Stimulated activated CD4-positive, alpha-beta T cell treated with anti-CD3 and anti-CD28 coated beads, Interleukin-4, amount 100 ng/mL, for 24 hours (primary cell): ENCODE results near the gene WNK4.

ENCODE experiments used
- DNase-seq: peaks from one replicate; pipeline ENCODE4 v3.0.0-alpha.2; 2020

The WNK4 gene

DNA sequence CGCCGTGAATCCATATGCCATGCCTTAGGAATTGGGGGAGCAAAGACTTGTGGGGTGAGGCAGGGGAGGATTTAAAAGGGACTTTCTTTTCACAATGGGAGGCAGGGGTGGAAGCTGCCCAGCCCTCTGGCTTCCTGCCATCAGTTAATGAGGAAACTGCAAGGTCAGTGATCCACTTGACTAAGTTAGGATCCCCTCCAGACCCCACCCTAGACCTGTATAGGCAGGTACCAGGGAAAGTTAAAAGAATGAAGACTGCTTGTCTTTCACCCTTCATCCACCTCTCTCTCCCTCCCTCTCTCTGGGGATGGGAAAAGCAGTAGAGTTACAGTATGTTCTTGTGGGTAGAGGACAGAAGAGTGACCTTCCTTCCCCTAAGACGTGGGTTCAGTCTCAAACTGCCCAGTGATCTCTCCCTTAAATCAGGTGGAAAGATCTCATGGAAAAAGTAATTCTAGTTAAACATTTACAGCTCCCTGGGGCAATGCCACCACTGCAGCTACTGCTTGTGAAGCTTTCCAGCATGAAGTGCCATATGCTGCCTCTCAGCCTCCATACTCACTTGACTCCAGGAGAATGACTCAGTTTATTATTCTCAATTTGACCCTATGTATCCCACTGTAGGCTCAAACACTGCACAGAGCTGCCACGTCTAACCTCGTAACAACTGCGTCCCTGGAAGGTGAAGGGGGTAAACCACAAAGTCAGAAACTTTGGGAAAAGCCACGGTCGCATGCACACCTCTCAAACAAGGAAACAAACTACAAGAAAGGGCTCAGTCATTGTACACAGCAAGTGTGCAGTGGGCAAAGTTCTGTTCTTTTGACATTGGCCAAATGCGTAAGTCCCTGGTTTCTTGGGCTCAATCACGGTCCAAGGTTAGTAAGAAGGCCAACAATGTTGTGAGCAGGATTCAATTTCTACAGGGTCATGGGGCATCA is 16.9 kb downstream of the WNK4 start:
- no peak for DNase-seq

DNA sequence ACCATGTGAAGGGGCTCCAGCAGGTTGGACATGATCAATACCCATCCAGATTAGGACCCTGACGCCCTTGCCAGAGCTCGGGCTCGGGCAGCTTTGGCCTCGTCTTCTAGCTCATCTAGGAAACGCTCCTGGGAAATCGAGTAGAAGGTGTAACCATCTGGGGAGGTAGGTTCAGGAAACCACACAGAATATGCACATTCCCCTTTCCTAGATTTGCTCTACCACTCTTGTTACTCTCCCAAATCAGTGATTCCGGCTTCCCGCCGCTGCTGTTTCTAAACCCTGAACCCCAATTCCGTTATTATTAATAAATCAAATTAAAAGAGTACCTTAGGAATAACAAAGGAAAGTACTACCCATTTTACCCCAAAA is 17.6 kb downstream of the WNK4 start:
- DNase-seq: no peak

DNA sequence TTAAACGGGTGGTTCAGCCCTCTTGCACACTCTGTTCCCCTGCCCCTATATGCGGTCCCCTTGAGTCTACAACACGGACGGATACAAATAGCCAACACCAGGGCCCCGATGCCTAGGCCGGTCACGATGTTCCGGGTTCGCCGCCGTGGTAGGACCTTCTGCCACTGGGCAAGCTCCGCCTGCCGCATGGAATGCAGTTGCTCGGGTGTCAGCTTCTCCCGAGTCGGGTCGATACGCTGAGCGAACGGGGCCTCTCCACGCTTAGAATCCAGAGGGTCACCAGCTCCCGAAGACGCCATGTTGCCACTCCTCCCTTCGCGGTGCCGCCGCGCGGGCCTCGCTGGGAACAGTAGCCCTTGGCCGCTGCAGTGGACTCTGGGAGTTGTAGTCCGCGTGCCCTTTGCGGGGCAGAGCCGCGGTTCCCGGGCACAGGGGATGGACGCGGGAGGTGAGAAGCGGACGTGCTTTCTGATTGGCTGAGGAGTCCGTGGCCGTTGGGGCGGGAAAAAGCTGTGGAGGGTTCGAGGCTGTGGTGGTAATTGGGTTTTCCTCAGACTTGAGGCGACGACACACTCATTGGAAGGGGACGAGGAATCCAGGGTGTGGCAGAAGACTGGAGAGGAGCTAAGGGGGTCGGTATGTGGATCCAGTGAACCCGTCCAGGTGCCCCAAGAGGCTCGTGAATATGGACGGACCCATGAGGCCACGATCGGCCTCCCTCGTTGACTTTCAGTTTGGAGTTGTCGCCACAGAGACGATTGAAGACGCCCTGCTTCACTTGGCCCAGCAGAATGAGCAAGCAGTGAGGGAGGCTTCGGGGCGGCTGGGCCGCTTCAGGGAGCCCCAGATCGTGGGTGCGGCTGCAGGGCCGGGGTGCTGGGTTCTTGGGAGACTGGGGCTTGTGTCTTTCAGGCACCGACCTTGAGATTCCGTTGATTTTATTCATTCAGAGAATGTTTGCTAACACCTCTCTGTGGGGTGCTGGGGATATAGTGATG is 18.3 kb downstream of the WNK4 start, which contains the start of the genes CNTD1 and COA3:
Gene CNTD1, plus strand, starts transcription at position 479 of the 998 bp plus-strand sequence. Its CDS starts 207 bp downstream, at position 686.
Gene COA3, minus strand, starts transcription at position 322 of the 998 bp plus-strand sequence. Its CDS starts 23 bp downstream, at position 299.
- peak; percentile 83 for DNase-seq

DNA sequence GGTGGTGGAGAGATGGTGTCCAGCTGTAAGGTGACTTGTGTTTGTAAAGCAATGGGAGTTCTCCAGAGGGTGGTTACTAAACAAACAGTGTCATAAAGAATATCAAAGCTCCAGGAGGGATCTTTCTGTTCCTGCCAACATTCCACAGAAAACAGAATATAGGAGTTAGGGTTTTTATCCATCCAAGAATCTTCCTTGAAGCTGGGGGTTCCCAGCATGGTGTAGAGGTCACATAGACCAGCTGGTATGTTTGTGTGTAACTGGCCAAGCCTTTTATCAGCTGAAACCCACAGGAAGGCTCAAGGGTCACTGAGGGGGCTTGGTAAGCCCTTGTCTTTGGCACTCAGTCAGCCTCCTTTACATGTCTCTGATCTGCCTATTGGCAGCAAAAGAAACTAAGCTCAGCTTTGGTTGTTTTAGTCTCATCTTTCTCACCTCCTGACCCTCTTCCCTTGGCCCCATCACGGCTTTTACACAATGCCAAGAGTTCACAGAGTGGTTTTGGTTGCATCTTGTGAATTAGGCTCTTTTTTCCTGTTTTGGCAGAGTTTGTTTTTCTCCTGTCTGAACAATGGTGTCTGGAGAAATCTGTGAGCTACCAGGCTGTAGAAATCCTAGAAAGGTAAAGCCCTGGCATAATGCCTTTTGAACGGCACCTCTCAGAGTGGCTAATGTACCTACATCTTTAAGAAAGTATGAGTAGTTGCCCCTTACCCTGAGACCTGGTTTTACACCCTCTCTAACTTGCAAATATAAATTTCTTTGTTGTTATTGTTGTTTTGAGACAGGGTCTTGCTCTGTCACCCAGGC is 22.9 kb downstream of the WNK4 start:
- DNase-seq: no peak

DNA sequence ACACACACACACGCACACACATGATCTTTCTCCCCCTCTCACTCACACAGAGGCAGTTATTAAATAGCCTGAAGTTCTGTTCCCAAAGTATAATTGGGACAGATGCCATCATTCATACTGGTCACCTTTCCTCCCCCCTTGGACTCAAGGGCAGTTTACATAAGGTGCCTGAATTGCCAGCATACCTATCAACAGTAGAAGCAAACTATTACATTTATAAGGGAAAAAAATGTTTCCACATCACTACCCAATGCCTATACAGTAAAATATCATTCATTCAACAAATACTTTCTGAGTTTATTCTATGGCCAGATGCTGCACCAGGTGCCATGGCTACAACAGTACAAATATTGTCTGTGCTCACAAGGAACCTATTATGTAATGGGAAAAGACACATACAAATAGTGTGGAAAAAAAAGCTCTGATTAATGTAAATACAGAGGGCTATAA is 24.5 kb downstream of the WNK4 start:
- no peak for DNase-seq

DNA sequence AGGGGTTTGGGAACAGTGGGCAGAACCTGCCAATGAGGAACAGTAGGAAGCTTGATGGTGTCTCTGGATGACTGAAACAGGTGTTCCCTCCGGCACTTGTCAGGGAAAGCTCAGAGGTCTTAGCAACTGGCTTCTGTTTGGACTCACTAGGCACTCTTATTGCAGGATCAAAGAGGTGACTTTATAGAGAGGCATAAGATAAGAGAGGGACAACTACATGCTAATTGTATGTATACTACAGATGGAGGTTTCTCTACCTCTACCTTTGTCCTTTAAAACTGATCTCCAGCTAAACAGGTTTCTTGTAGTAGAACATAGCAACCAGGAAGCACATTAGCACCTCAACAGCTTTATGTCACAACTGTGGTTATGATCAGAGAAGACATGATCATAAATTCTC is 25.8 kb downstream of the WNK4 start:
- no peak for DNase-seq

DNA sequence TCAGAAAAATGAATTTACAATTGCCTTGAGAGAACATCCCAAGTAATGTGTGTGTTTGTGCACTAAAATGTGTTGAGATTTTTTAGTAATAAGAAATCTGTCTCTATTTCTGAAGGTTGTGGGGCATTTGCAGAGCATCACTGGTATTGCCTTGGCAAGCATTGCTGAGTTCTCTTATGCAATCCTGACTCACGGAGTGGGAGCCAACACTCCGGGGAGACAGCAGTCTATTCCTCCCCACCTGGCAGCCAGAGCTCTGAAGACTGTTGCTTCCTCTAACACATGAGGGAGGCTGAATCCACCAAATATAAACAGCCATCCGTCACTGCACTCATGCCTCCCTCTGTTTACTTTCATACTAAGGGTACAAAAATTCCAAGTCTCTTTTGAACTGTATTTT is 28.8 kb downstream of the WNK4 start:
- DNase-seq: no peak

DNA sequence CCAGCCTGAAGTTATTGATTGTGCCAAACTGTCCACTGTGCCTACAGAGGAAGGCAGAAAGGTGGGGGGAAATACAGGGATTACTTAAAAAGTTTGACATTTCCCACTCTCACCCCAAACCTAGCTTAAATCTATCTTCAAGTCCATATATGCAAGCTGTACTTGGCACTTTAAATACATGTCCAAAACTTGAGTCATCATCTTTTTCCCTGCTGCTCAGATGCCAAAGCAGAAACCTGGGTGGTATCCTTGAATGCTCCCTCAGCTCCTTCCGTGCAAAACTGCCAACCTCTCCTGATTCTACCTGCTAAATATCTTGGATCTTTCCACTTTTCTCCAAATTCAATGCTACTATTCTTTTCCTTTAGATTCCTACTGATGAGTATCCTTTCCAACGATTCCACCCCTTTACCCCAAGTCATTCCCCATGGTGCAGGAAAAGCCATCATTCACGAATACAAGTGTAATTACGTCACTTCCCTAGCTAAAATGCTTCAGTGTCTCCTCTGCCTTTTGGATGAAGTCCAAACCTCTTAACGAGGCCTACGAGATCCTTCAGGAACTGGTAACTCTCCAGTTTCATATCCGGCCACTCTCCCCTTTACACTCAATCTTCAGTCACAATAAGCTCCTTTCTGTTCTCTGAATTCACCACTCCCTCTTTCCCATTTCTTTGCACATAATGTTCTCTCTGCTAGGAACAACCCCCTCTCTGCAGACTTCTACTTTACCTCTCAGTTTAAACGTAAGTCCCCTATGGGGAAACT is 34.4 kb downstream of the WNK4 start:
- no peak for DNase-seq

DNA sequence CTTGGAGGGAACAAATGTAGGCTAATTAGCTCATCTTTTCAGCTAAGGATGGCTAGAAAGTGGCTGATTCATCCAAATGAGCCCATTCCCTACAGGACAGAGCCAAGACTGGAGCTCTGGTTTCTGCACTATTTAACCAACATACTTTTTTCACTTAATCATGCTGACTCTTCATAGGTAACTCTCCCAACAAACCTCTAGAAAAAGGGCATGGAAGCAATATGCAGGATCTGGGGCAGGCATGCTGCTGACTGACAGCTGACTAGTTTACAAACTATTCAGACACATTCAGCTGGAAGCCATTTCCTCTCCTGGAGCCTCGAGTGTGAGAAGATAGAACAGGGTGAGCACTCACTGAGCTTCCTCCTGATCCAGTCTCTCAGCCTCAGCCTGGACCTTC is 37.5 kb downstream of the WNK4 start:
- no peak for DNase-seq

DNA sequence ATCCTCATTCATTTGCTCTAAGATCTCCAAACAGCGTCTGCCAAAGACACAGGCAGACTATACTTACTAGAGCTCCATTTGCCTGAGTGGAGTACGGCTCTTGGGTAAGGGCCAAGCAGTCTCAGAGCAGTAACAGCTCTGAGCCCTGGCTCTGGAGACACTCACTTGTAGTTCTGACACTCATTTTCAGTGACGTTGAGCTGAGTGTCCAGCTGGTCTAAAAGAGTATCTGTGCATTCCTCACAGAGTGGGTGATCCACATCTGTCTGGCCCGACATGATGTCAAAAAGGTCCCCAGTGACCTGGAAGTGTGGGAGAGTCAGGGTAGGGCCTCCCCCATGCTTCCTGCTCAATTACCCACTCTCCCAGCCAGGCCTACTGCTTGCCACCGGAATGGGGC is 38.0 kb downstream of the WNK4 start:
- no peak for DNase-seq

DNA sequence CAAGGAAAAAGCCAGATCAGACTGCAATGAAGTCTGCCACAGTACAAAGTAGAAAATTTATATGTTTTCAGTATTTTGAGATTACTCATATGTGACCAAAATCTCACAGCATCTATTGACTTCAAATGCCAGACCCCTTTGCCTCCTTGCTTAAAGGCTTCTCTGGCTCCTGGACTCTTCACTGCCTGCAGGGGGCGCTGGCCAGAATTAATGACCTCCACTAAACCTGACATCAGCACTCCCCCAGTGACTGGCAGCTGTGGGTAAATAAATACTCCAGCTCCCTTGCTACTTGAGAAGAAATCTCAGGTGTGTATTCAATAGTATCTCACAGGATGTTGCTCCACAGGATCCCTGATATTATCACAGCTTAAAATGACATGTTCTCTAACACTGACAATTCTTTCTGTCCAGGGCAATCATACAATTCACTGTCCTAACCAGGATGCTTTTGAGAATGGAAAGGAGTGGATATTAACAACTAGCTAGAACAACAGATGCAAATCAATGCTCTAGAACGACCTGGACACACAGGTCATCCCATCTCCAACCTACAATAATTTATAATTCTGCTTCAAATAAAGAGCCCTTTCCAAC is 39.6 kb downstream of the WNK4 start:
- peak; percentile 71 for DNase-seq

DNA sequence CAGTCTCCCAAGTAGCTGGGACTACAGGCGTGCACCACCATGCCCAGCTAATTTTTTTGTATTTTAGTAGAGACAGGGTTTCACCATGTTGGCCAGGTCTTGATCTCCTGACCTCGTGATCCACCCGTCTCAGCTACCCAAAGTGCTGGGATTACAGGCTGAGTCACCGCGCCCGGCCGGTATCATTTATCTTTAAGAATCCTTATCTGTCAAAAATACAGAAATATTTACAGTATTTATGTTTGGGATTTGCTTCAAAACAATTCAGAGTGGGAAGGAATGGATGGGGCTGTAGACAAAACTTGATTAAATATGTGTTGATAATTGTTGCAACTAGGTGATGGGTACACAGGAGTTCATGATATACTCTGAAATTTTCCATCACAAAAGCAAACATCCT is 40.8 kb downstream of the WNK4 start:
- DNase-seq: no peak

DNA sequence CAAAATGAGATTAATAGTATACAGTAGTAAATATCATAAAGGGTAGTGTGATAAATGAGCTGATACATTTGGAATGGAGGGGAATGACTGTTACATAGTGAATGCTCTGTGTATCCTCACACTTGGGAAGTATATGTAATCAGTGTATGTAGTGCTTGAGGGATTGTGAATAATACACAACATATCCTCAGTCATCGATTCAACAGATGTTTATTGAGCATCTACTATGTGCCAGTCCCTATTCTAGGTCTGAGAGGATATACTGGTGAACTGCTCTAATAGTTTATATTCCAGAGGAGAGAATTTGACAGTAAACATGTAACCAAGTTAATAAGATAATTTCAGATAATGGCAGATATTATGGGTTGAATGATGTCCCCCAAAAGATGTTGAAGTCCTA is 47.1 kb downstream of the WNK4 start:
- no peak for DNase-seq

DNA sequence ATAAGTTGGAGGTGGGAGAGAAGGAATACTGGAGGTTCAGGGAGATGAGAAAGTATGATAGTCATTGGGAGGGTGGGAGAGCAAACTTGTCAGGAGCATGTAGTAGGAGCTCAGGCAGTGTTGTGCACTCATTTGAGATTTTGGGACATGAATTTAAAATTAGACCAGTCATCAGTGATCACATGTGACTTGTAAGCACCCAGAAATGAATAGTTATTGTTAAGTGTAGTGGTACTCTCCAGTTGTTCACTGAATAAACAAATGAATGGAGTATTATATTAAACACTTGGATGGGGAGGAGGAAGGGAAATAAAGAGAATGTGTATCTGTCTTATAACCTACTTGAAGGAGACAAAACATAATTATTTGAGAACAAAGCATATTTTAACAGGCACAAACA is 50.6 kb downstream of the WNK4 start:
- DNase-seq: no peak

DNA sequence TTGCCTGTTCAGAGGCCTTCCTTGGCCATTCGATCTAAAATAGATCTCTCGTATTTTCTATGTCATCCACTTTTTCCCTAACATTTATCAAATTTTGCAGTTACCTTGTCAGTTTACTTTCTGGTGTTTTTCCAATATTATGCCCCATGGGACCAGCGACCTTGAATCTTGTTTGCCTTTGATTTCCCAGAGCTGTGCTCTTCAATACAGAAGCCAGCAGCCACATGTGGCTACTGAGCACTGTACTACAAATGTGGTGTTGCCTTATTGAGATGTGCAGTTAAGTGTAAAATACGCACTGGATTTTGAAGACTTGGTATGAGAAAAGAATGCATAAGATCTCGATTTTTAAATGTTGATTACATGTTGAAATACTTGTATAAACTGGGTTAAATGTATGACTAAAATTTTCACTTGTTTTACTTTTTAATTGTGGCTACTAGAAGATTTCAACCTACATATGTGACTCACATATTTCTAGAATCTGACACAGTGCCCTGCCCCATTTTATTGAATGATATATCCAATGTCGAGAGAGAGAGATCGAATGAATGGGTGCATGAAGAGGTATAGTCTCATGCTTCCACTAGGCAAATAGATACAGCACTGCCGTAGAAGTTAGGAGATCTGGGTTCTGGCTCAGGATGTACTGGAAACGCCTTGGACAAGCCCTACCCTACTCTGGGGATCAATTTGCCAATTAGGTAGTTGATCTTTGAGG is 52.0 kb downstream of the WNK4 start:
- DNase-seq: no peak

DNA sequence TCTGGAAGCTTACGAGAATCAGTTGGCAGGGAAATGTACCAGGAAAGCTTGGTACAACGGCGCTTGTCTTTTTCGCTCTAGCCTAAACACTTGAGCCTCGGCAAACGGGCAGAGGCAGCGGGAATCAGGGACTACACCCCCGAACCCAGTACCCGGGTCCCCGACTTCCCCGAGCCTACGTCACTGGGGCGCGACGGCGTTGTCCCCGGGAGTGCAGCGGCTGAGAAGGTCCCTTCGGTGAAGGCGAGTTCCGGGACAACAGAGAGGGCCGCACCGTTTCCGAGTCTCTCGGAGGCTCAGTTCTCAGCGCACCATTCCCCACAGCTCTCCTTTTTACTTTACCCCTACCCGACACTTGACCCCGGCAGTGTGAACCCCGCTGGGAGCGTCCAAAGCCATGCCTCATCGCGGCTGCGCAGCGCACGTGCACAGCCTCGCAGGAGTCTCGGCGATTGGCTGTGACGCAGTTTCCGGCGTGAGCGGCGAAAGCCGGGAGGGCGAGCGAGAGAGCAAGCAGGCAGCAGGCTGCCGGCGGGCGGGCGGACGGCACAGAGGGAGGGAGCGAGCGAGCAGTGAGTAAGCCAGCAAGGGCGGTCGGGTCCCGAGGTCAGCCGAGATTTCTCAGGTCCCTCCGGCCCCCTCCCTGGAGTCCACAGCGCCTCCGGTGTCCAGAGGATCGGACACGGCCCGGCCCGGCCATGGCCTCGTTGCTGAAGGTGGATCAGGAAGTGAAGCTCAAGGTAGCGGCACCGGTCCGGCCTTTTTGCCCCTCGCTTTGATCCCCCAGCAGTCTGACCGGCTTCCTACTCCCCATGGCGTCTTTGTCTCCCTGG is 52.7 kb downstream of the WNK4 start, which contains the start of gene PSME3:
Gene PSME3, plus strand, starts transcription at position 464 of the 833 bp plus-strand sequence. Its CDS starts 235 bp downstream, at position 699.
- DNase-seq: peak; percentile 90

DNA sequence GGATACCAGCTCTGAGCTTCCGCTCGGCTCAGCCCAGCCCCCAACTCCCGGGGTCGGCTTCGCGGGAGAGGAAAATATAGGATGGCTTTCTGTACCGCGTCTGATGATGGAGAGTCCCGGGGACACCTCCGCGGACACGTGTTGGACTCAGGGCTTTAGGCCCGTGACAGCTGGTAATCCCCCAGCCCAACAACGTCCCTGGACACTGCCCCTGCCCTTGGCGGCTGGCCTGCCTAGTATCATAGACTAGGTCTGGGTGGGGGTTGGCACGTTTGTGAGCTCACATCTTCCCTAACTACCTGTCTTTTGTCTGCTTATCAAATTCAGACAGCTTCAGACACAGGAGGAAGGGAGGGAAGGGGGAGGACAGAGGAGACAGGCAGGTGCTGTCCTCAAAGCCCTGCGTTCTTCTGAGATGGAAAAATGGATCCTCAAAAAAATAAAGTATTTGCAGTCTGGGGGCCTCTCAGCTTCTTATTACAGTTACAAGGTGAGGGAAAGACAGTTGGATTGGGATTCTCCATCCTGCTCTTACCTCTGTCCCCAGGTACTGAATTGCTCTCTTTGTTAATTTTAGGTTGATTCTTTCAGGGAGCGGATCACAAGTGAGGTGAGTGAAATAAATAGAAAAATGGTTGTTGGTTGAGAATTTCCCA is 53.5 kb downstream of the WNK4 start:
- no peak for DNase-seq

DNA sequence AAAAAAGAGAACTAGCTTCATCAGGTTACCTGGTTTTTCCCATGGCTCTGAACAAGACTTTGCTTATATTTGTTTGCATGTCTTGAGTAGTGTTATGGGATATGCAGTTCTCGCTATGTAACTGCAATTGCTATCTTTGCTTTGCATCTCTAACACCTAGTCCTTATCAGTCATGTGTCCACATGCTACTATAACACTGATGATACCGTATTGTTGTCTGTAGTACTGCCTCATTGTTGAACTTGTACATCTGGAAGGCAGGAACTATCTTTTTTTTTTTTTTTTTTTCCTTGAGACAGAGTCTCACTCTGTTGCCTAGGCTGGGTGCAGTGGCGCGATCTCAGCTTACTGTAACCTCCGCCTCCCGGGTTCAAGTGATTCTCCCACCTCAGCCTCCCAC is 55.3 kb downstream of the WNK4 start:
- no peak for DNase-seq
